HepG2 (cell line): ENCODE results near the gene CNPY1. TPM values are rescaled to one million over a fixed set of nuclear protein-coding genes. Genes with fewer than 3 reads are reported as not detected.

ENCODE experiments used
- ATAC-seq: fragments of 200-7000 bp; cut with Tn5 transposase; 3 replicates; pipeline ENCODE4 v1.9.1; 2020; ENCODE audit warnings: mild to moderate bottlenecking, moderate library complexity
- BruUV-seq: library from RNA; stranded (reverse); fragments of 400-500 nt; replicated peaks from 2 replicates; lab custom pipeline; 2021; lab: Mats Ljungman, UMichigan
- CTCF ChIA-PET: fragments of 300-600 bp; formaldehyde crosslinking; extraction: SDS; loops from one replicate; lab custom pipeline; 2021; ENCODE audit warnings: low total read pairs, inconsistent platforms, low intra/inter-chr PET ratio; lab: Yijun Ruan, JAX
- POLR2A ChIA-PET: fragments of 350-600 bp; sonication (Branson Sonifier 250); formaldehyde crosslinking; loops from one replicate; lab custom pipeline; 2020; ENCODE audit warnings: antibody characterized with exemption, inconsistent platforms; lab: Yijun Ruan, JAX
- DNase-seq: peaks from one replicate; pipeline ENCODE4 v3.0.0-alpha.2; 2015; ENCODE audit warnings: low spot score
- FAIRE-seq: peaks from 3 replicates; lab custom pipeline; 2011; peaks lifted over from hg19 to GRCh38; lab: Jason Lieb, UNC
- H2AFZ ChIP-seq: one replicate; pipeline ENCODE4 v1.6.1; 2011; ENCODE audit warnings: low read length, inconsistent platforms
- H3K27ac ChIP-seq: fragments of 300-600 bp; 3 replicates; pipeline ENCODE4 v1.8.0; 2011; ENCODE audit warnings: mixed run types, mild to moderate bottlenecking, mixed read lengths, low read length, inconsistent platforms; ENCODE audit not compliant: insufficient read depth; ENCODE audit errors: extremely low read length
- H3K27me3 ChIP-seq, 2 experiments: fragments of 200-600 bp in 1 of 2; 2 replicates in 1 of 2; 3 replicates in 1 of 2; pipeline versions ENCODE4 v1.6.0 to v1.8.0; 2011; ENCODE audit warnings: low read length in 2 of 2, mild to moderate bottlenecking in 2 of 2, moderate library complexity in 2 of 2, inconsistent platforms in 1 of 2; ENCODE audit not compliant: insufficient read depth in 2 of 2, control insufficient read depth in 1 of 2
- H3K36me3 ChIP-seq, 2 experiments: fragments of 200-600 bp in 1 of 2; replicated peaks in 1 of 2; 2 replicates in 1 of 2; 3 replicates in 1 of 2; pipeline versions ENCODE4 v1.5.1 to v1.8.0; 2011; ENCODE audit warnings: low read length in 2 of 2, inconsistent platforms in 1 of 2; ENCODE audit not compliant: insufficient read depth in 2 of 2, control insufficient read depth in 1 of 2
- H3K4me1 ChIP-seq: 2 replicates; pipeline ENCODE4 v1.5.1; 2012; ENCODE audit warnings: low read length, inconsistent platforms; ENCODE audit not compliant: insufficient read depth
- H3K4me2 ChIP-seq: 2 replicates; pipeline ENCODE4 v1.6.0; 2011; ENCODE audit warnings: low read depth, low read length, inconsistent platforms
- H3K4me3 ChIP-seq, 3 experiments: fragments of 200-600 bp in 1 of 3; sonication (generic), shearing (Covaris generic) in 1 of 3; replicated peaks in 1 of 3; 2 replicates each; pipeline ENCODE4 v1.5.1; 2011 to 2016; ENCODE audit warnings: low read length in 3 of 3, inconsistent platforms in 2 of 3, low read depth in 2 of 3, mild to moderate bottlenecking in 2 of 3, control low read depth in 1 of 3, mixed read lengths in 1 of 3; ENCODE audit not compliant: insufficient read depth in 1 of 3
- H3K79me2 ChIP-seq: one replicate; pipeline ENCODE4 v1.6.1; 2011; ENCODE audit warnings: low read length, inconsistent platforms; ENCODE audit not compliant: insufficient read depth
- H3K9ac ChIP-seq: 2 replicates; pipeline ENCODE4 v1.6.0; 2011; ENCODE audit warnings: mild to moderate bottlenecking, low read depth, low read length, inconsistent platforms; ENCODE audit not compliant: insufficient read depth
- H3K9me3 ChIP-seq: 2 replicates; pipeline ENCODE4 v1.5.1; 2012; ENCODE audit warnings: mild to moderate bottlenecking, low read length
- H4K20me1 ChIP-seq: 2 replicates; pipeline ENCODE4 v1.6.0; 2011; ENCODE audit warnings: inconsistent platforms, mild to moderate bottlenecking, low read length, moderate library complexity; ENCODE audit not compliant: insufficient read depth
- MTERF4 ChIP-seq: sonication (generic); formaldehyde crosslinking; IDR thresholded peaks from 2 replicates; pipeline ENCODE4 v1.8.0; 2023; ENCODE audit warnings: mild to moderate bottlenecking, missing genetic modification reagents
- NBN ChIP-seq: fragments of 450-650 bp; conservative IDR thresholded peaks from 2 replicates; pipeline ENCODE4 v1.6.1; 2017
- NKX3-1 ChIP-seq: sonication (generic); formaldehyde crosslinking; IDR thresholded peaks from 2 replicates; pipeline ENCODE4 v1.5.0; 2020; ENCODE audit warnings: missing genetic modification reagents
- ZBTB33 ChIP-seq: sonication (generic); formaldehyde crosslinking; IDR thresholded peaks from 2 replicates; pipeline ENCODE4 v1.4.0; 2020; ENCODE audit warnings: missing genetic modification reagents
- ZNF367 ChIP-seq: sonication (generic); formaldehyde crosslinking; IDR thresholded peaks from 2 replicates; pipeline ENCODE4 v1.4.0; 2020; ENCODE audit warnings: missing genetic modification reagents, borderline replicate concordance
- ZNF563 ChIP-seq: sonication (generic); formaldehyde crosslinking; IDR thresholded peaks from 2 replicates; pipeline ENCODE4 v1.8.0; 2022; ENCODE audit warnings: mild to moderate bottlenecking, moderate library complexity, missing genetic modification reagents
- ZNF644 ChIP-seq: IDR thresholded peaks from 2 replicates; pipeline ENCODE4 v1.6.1; 2016; ENCODE audit warnings: low read depth
- ZNF737 ChIP-seq: sonication (generic); formaldehyde crosslinking; IDR thresholded peaks from 2 replicates; pipeline ENCODE4 v1.5.0; 2020; ENCODE audit warnings: missing genetic modification reagents, mild to moderate bottlenecking, borderline replicate concordance
- WGBS: methylation state at CpG from one replicate; pipeline ENCODE4 v1.1.6; 2017; ENCODE audit warnings: low lambda C conversion rate; 5-methylcytosine and 5-hydroxymethylcytosine counted together
- in situ Hi-C: cut with HindIII; loops from 2 replicates; pipeline ENCODE4 v1.10.0; 2017; ENCODE audit warnings: low pct_unique_long_range_greater_than_20kb; ENCODE audit not compliant: extremely low pct_ligation_motif_present
- intact Hi-C: fragments of 100-400 bp; cut with micrococcal nuclease; formaldehyde crosslinking; loops from one replicate; pipeline ENCODE4 v1.10.0; 2022; ENCODE audit not compliant: unreplicated experiment
- polyA plus RNA-seq, 8 experiments: library from polyadenylated mRNA; depleted of rRNA in 3 of 8; stranded (reverse) in 7 of 8; unstranded in 1 of 8; fragments of >200 nt; fragmentation: Illumina TruSeq in 4 of 8; extraction: Trizol in 4 of 8; gene quantifications; 2 replicates each; pipeline versions ENCODE4 v1.2.1 to v1.2.3, GENCODE V29; 2011 to 2016; ENCODE audit warnings: low read depth in 4 of 8, missing spikeins in 1 of 8, mixed read lengths in 1 of 8; ENCODE audit not compliant: insufficient read depth in 1 of 8
- total RNA-seq, 5 experiments: library from RNA; depleted of rRNA; stranded (reverse); fragments of >200 nt; fragmentation: Illumina TruSeq; extraction: Trizol; gene quantifications; 2 replicates each; pipeline ENCODE4 v1.2.3, GENCODE V29; 2016; ENCODE audit warnings: low read depth in 1 of 5
- TF ChIP-seq, protein P1 (sequence below): sonication (generic); formaldehyde crosslinking; IDR thresholded peaks from 2 replicates; pipeline ENCODE4 v1.4.0; 2020; ENCODE audit warnings: missing genetic modification reagents
- TF ChIP-seq, protein P2 (sequence below): sonication (generic); formaldehyde crosslinking; IDR thresholded peaks from 2 replicates; pipeline ENCODE4 v1.9.0; 2022; ENCODE audit warnings: missing genetic modification reagents, mild to moderate bottlenecking, borderline replicate concordance
- TF ChIP-seq, protein P3 (sequence below): sonication (generic); formaldehyde crosslinking; conservative IDR thresholded peaks from 2 replicates; pipeline ENCODE4 v1.4.0; 2020; ENCODE audit warnings: missing genetic modification reagents

The CNPY1 gene
- total and polyA plus RNA-seq, 2 of the 13 experiments (the other 11 are each of a cell fraction or from before 2014, with no cell fraction given), result not detected

DNA sequence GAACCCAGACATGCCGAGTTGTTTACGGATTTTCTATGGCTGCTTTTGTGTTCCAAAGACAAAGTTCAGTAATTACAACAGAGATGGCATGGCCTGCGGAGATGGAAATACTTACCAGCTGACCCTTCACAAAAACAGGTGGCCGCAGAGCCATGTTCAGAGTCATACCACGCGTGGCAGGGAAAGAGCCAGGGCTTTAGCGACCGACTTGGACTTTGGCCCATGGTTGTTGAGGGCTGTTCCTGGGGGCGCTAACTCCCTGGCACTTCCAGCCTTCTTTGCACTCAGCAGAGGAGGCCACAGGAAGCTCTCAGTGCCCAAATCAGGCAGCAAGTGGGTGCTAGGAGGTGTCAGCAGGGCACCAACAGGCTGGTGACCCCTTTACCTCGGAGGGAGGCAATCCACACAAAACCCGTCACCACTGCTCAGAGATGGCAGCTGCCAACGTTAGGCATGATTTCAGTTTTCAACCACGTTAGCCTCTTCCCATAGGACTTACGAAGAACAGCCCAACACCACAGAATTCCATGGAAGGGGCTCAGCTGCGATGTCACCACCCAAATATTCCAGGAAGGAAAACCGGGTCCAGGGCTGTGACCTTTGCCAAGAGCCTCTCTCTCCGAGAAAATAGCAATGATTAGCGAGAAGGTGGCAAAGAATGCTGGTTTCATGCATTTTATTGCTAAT is 21.4 kb upstream of the CNPY1 start:
- POLR2A ChIA-PET, result no interaction called here
- Histone ChIP-seq H3K79me2 (no peaks in the 10 kb centered on the region), H3K4me1 (peaks cover 16% of the 10 kb centered on the region), H3K4me3 (peak overlapping the region in 1 of 3 experiments; percentile 46; a peak in 1 of 6 replicates), H2AFZ (no peak overlapping the region), H4K20me1 (no peaks in the 10 kb centered on the region), H3K9me3 (no peaks in the 10 kb centered on the region), H3K4me2 (peak overlapping the region; percentile 59), H3K36me3 (no peaks in the 10 kb centered on the region), H3K27ac (no peak overlapping the region), H3K9ac (no peak overlapping the region), H3K27me3 (peaks cover 1 to 59% of the 10 kb centered on the region in 2 experiments; a peak in 4 of 5 replicates)
- peak; percentile 35; the same call in 2 of the 3 replicates for ATAC-seq
- intact Hi-C loops, result no loop called here
- in situ Hi-C loops, result no loop called here
- 24% methylated on average over 15 of the region's 18 CpGs for WGBS
- no TSS peak for BruUV-seq
- no peak for FAIRE-seq
- CTCF ChIA-PET, result no interaction called here
- no peak for DNase-seq
- TF ChIP-seq ZNF563 (CRISPR knock-in tag), result no peak
- TF ChIP-seq, protein P1, sequence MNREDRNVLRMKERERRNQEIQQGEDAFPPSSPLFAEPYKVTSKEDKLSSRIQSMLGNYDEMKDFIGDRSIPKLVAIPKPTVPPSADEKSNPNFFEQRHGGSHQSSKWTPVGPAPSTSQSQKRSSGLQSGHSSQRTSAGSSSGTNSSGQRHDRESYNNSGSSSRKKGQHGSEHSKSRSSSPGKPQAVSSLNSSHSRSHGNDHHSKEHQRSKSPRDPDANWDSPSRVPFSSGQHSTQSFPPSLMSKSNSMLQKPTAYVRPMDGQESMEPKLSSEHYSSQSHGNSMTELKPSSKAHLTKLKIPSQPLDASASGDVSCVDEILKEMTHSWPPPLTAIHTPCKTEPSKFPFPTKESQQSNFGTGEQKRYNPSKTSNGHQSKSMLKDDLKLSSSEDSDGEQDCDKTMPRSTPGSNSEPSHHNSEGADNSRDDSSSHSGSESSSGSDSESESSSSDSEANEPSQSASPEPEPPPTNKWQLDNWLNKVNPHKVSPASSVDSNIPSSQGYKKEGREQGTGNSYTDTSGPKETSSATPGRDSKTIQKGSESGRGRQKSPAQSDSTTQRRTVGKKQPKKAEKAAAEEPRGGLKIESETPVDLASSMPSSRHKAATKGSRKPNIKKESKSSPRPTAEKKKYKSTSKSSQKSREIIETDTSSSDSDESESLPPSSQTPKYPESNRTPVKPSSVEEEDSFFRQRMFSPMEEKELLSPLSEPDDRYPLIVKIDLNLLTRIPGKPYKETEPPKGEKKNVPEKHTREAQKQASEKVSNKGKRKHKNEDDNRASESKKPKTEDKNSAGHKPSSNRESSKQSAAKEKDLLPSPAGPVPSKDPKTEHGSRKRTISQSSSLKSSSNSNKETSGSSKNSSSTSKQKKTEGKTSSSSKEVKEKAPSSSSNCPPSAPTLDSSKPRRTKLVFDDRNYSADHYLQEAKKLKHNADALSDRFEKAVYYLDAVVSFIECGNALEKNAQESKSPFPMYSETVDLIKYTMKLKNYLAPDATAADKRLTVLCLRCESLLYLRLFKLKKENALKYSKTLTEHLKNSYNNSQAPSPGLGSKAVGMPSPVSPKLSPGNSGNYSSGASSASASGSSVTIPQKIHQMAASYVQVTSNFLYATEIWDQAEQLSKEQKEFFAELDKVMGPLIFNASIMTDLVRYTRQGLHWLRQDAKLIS (CRISPR knock-in tag), result no peak
- no peak for TF ChIP-seq NBN
- TF ChIP-seq MTERF4, result no peak
- no peak for TF ChIP-seq NKX3-1 (CRISPR knock-in tag)
- no peak for TF ChIP-seq ZNF737 (CRISPR knock-in tag)
- TF ChIP-seq, protein P2, sequence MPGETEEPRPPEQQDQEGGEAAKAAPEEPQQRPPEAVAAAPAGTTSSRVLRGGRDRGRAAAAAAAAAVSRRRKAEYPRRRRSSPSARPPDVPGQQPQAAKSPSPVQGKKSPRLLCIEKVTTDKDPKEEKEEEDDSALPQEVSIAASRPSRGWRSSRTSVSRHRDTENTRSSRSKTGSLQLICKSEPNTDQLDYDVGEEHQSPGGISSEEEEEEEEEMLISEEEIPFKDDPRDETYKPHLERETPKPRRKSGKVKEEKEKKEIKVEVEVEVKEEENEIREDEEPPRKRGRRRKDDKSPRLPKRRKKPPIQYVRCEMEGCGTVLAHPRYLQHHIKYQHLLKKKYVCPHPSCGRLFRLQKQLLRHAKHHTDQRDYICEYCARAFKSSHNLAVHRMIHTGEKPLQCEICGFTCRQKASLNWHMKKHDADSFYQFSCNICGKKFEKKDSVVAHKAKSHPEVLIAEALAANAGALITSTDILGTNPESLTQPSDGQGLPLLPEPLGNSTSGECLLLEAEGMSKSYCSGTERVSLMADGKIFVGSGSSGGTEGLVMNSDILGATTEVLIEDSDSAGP (CRISPR knock-in tag), result peak; percentile 35; the same call in 1 of the 2 replicates
- TF ChIP-seq ZNF367 (CRISPR knock-in tag), result no peak
- TF ChIP-seq ZNF644 (CRISPR knock-in tag), result 0 out of 2 replicates have a peak, but pooled peaks have one; percentile 52
- TF ChIP-seq, protein P3, sequence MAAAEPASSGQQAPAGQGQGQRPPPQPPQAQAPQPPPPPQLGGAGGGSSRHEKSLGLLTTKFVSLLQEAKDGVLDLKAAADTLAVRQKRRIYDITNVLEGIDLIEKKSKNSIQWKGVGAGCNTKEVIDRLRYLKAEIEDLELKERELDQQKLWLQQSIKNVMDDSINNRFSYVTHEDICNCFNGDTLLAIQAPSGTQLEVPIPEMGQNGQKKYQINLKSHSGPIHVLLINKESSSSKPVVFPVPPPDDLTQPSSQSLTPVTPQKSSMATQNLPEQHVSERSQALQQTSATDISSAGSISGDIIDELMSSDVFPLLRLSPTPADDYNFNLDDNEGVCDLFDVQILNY (CRISPR knock-in tag), result no peak
- TF ChIP-seq ZBTB33 (CRISPR knock-in tag), result 0 out of 2 replicates have a peak, but pooled peaks have one; percentile 9
